HG03196 (cell line): ENCODE data around the gene ZC3H8.
"Not testable (repeated sequence)": the region's sequence is repeated elsewhere in the genome, so short reads cannot be mapped to it uniquely, and the experiment has no call there.

Experiments used
- ATAC-seq: cut with Tn5 transposase; IDR thresholded peaks from one replicate; pipeline ENCODE4 v1.9.1; 2021; ENCODE audit not compliant: unreplicated experiment

ZC3H8 gene

GRCh38 chr2:112254466-112255240 lies at the start of gene ZC3H8:
ZC3H8 (minus strand) TSS chr2:112255042; CDS start chr2:112254981, 61 bp downstream.
- ATAC-seq, result peak; percentile 88

- ATAC-seq, result no peak
Measured at GRCh38 chr2:112304298-112304941, 49.6 kb upstream of the ZC3H8 start.

- no peak for ATAC-seq
Measured at GRCh38 chr2:112301973-112302372, 47.1 kb upstream of the ZC3H8 start.

GRCh38 chr2:112301171-112301584 lies 46.3 kb upstream of the ZC3H8 start:
- ATAC-seq, result no peak

- ATAC-seq, result no peak
Measured at GRCh38 chr2:112296407-112296806, 41.6 kb upstream of the ZC3H8 start.

GRCh38 chr2:112295407-112296078 lies 40.7 kb upstream of the ZC3H8 start:
- ATAC-seq, result no peak

- no peak for ATAC-seq
Measured at GRCh38 chr2:112293636-112294401, 39.0 kb upstream of the ZC3H8 start.

GRCh38 chr2:112290648-112291047 lies 35.8 kb upstream of the ZC3H8 start:
- no peak for ATAC-seq

GRCh38 chr2:112290088-112290487 lies 35.2 kb upstream of the ZC3H8 start:
- no peak for ATAC-seq

GRCh38 chr2:112283535-112283934 lies 28.7 kb upstream of the ZC3H8 start:
- not testable (repeated sequence) for ATAC-seq

- not testable (repeated sequence) for ATAC-seq
Measured at GRCh38 chr2:112282066-112282465, 27.2 kb upstream of the ZC3H8 start.

- ATAC-seq, result no peak
Measured at GRCh38 chr2:112277596-112278220, 22.9 kb upstream of the ZC3H8 start.

- ATAC-seq, result no peak
Measured at GRCh38 chr2:112276954-112277353, 22.1 kb upstream of the ZC3H8 start.

GRCh38 chr2:112275887-112276773 lies 21.3 kb upstream of the ZC3H8 start:
- peak; percentile 40 for ATAC-seq

GRCh38 chr2:112275311-112275886 lies 20.6 kb upstream of the ZC3H8 start, which contains the start of gene ZC3H6:
ZC3H6 (plus strand) TSS chr2:112275597; CDS start chr2:112275995, 398 bp downstream.
- peak; percentile 97 for ATAC-seq

GRCh38 chr2:112273349-112273748 lies 18.5 kb upstream of the ZC3H8 start:
- no peak for ATAC-seq

- no peak for ATAC-seq
Measured at GRCh38 chr2:112272669-112273068, 17.8 kb upstream of the ZC3H8 start.

GRCh38 chr2:112268547-112268946 lies 13.7 kb upstream of the ZC3H8 start:
- ATAC-seq, result no peak

GRCh38 chr2:112262876-112263275 lies 8.0 kb upstream of the ZC3H8 start:
- ATAC-seq, result no peak
